ENCODE measurements around the gene MYO18A.
A peak's percentile ranks its signal among the peaks of the same experiment; 100 is the strongest.

The MYO18A gene

GRCh38 chr17:29109477-29110371 lies 70.5 kb downstream of the MYO18A start:
- Histone ChIP-seq H3K4me1 (ENCODE audit: control insufficient read depth, insufficient read depth, low read length) (no peaks in the 10 kb centered on the region), H3K4me3 (ENCODE audit: low read depth, low read length) (no peak overlapping the region), H3K36me3 (ENCODE audit: control insufficient read depth in 2 of 2, insufficient read depth in 1 of 2, low read length in 2 of 2) (peaks cover 3 to 56% of the 10 kb centered on the region in 2 experiments; a peak in 2 of 3 replicates), H3K9me3 (ENCODE audit: control insufficient read depth, insufficient read depth, low read depth, low read length) (no peaks in the 10 kb centered on the region), H3K27ac (ENCODE audit: extremely low read depth, low read depth, low read length) (no peak overlapping the region)
- TF ChIP-seq EGR2 (tag by site-specific recombination; IDR thresholded peaks at IDR 0.05; ENCODE audit: low read depth), result peak; percentile 79
- no peak for TF ChIP-seq HOXC10 (CRISPR knock-in tag; IDR thresholded peaks at IDR 0.05)
- peak; percentile 84 for TF ChIP-seq ZNF600 (tag by site-specific recombination; IDR thresholded peaks at IDR 0.05)
- TF ChIP-seq PRDM4 (tag by site-specific recombination; IDR thresholded peaks at IDR 0.05), result no peak
- no peak for TF ChIP-seq ZNF488 (tag by site-specific recombination; IDR thresholded peaks at IDR 0.05)
- no peak for TF ChIP-seq ZNF223 (tag by site-specific recombination; IDR thresholded peaks at IDR 0.05)
- peak; percentile 73 for TF ChIP-seq ZFHX2 (tag by site-specific recombination; conservative IDR thresholded peaks at IDR 0.05)
- no peak for TF ChIP-seq ZNF549 (tag by site-specific recombination; IDR thresholded peaks at IDR 0.05)
- no peak for TF ChIP-seq ZNF335 (tag by site-specific recombination; conservative IDR thresholded peaks at IDR 0.05)
- POLR2A ChIA-PET, result interaction anchor here (1.7 kb wide), 1 partner anchor 146 kb away, joined by 4 read pairs; no protein-coding TSS in a partner anchor
- CTCF ChIA-PET, result interaction anchor here (0.6 to 15.2 kb wide), 10 partner anchors 8 to 224 kb away, joined by 3 to 680 read pairs (median 4); partner anchors contain the start of gene PHF12

GRCh38 chr17:29108823-29109476 lies 71.2 kb downstream of the MYO18A start:
- peaks cover 3 to 54% of the 10 kb centered on the region in 2 experiments; a peak in 2 of 3 replicates for H3K36me3 ChIP-seq (ENCODE audit: control insufficient read depth in 2 of 2, insufficient read depth in 1 of 2, low read length in 2 of 2)
- ChIA-PET POLR2A (interaction anchor here (0.6 to 1.7 kb wide), 2 partner anchors 145 to 376 kb away, joined by 4 read pairs; no protein-coding TSS in a partner anchor), CTCF (interaction anchor here (0.6 to 15.2 kb wide), 8 partner anchors 8 to 382 kb away, joined by 3 to 680 read pairs (median 4); partner anchors contain the start of gene PHF12)
- H3K4me1 ChIP-seq (ENCODE audit: control insufficient read depth, insufficient read depth, low read length), result no peaks in the 10 kb centered on the region
- no peak overlapping the region for H3K27ac ChIP-seq (ENCODE audit: extremely low read depth, low read depth, low read length)
- H3K4me3 ChIP-seq (ENCODE audit: low read depth, low read length), result no peak overlapping the region
- H3K9me3 ChIP-seq (ENCODE audit: control insufficient read depth, insufficient read depth, low read depth, low read length), result no peaks in the 10 kb centered on the region
- TF ChIP-seq RBAK (tag by site-specific recombination; IDR thresholded peaks at IDR 0.05) (no peak), ZNF768 (tag by site-specific recombination; IDR thresholded peaks at IDR 0.05) (peak; percentile 95)

GRCh38 chr17:29107933-29108822 lies 72.0 kb downstream of the MYO18A start:
- Histone ChIP-seq H3K36me3 (ENCODE audit: control insufficient read depth in 2 of 2, insufficient read depth in 1 of 2, low read length in 2 of 2) (peaks cover 3 to 52% of the 10 kb centered on the region in 2 experiments; a peak in 2 of 3 replicates), H3K9me3 (ENCODE audit: control insufficient read depth, insufficient read depth, low read depth, low read length) (no peaks in the 10 kb centered on the region), H3K4me3 (ENCODE audit: low read depth, low read length) (no peak overlapping the region), H3K27ac (ENCODE audit: extremely low read depth, low read depth, low read length) (no peak overlapping the region), H3K4me1 (ENCODE audit: control insufficient read depth, insufficient read depth, low read length) (no peaks in the 10 kb centered on the region)
- CTCF ChIA-PET, result interaction anchor here (0.7 to 15.2 kb wide), 7 partner anchors 9 to 381 kb away, joined by 3 to 680 read pairs (median 5); partner anchors contain the start of gene PHF12
- POLR2A ChIA-PET, result interaction anchor here (0.6 to 1.7 kb wide), 3 partner anchors 143 to 376 kb away, joined by 4 read pairs; no protein-coding TSS in a partner anchor
- TF ChIP-seq ZNF362 (tag by site-specific recombination; IDR thresholded peaks at IDR 0.05), result no peak
- no peak for TF ChIP-seq ZNF140 (tag by site-specific recombination; IDR thresholded peaks at IDR 0.05)
- TF ChIP-seq ZNF26 (tag by site-specific recombination; IDR thresholded peaks at IDR 0.05), result no peak
- no peak for TF ChIP-seq ZNF239 (tag by site-specific recombination; IDR thresholded peaks at IDR 0.05)
- TF ChIP-seq ZNF169 (tag by site-specific recombination; IDR thresholded peaks at IDR 0.05), result no peak
- no peak for TF ChIP-seq PRDM1 (tag by site-specific recombination; IDR thresholded peaks at IDR 0.05)
- no peak for TF ChIP-seq IKZF3 (tag by site-specific recombination; IDR thresholded peaks at IDR 0.05)

Data from HEK293 (cell line).